Type B pancreatic cell (in vitro differentiated cells): Measurements from ENCODE around the gene RAVER1. TPM values are rescaled to one million over a fixed set of nuclear protein-coding genes. Genes with fewer than 3 reads are reported as not detected.
A peak's percentile ranks its signal among the peaks of the same experiment; 100 is the strongest.

Experiments used
- DNase-seq: peaks from one replicate; pipeline ENCODE4 v3.0.0; 2021; ENCODE audit warnings: mixed read lengths; ENCODE audit not compliant: unreplicated experiment; ENCODE audit errors: extremely low spot score
- H3K27ac Mint-ChIP-seq: 2 replicates; pipeline ENCODE4 v1.8.0; 2021; ENCODE audit warnings: mild to moderate bottlenecking, mixed read lengths
- H3K27me3 Mint-ChIP-seq: 2 replicates; pipeline ENCODE4 v1.8.0; 2021; ENCODE audit warnings: mixed read lengths
- H3K36me3 Mint-ChIP-seq: 2 replicates; pipeline ENCODE4 v1.8.0; 2021; ENCODE audit warnings: mixed read lengths
- H3K4me1 Mint-ChIP-seq: one replicate; pipeline ENCODE4 v1.8.0; 2021; ENCODE audit warnings: mixed read lengths; ENCODE audit not compliant: unreplicated experiment
- H3K4me3 Mint-ChIP-seq: 2 replicates; pipeline ENCODE4 v1.8.0; 2021; ENCODE audit warnings: mild to moderate bottlenecking, mixed read lengths
- H3K9me3 Mint-ChIP-seq: 2 replicates; pipeline ENCODE4 v1.8.0; 2021; ENCODE audit warnings: mixed read lengths
- CTCF ChIP-seq: fragments of 200-600 bp; sonication (generic); conservative IDR thresholded peaks from 2 replicates; pipeline ENCODE4 v1.5.0; 2021; ENCODE audit warnings: antibody characterized with exemption, mild to moderate bottlenecking
- total RNA-seq: library from RNA; stranded (reverse); gene quantifications from 2 replicates; pipeline ENCODE4 v1.2.1, GENCODE V29; 2021; ENCODE audit warnings: low replicate concordance

RAVER1 gene
- total RNA-seq, 1 donor from 2014 or later, result 48.4 TPM

GRCh38 chr19:10294368-10294697 lies 39.0 kb downstream of the RAVER1 start:
- H3K4me3 Mint-ChIP-seq, result no peak overlapping the region
- no peak for DNase-seq
- H3K27ac Mint-ChIP-seq, result no peak overlapping the region
- peaks cover 21% of the 10 kb centered on the region for H3K4me1 Mint-ChIP-seq
- no peak for TF ChIP-seq CTCF
- H3K9me3 Mint-ChIP-seq, result no peaks in the 10 kb centered on the region
- no peaks in the 10 kb centered on the region for H3K36me3 Mint-ChIP-seq
- H3K27me3 Mint-ChIP-seq, result peaks cover 82% of the 10 kb centered on the region

GRCh38 chr19:10293637-10294367 lies 39.5 kb downstream of the RAVER1 start:
- no peak for TF ChIP-seq CTCF
- H3K4me3 Mint-ChIP-seq, result no peak overlapping the region

GRCh38 chr19:10292789-10293636 lies 40.3 kb downstream of the RAVER1 start:
- H3K36me3 Mint-ChIP-seq, result no peaks in the 10 kb centered on the region
- H3K27ac Mint-ChIP-seq, result peak overlapping the region; percentile 66
- no peak for DNase-seq
- TF ChIP-seq CTCF, result no peak
- H3K4me3 Mint-ChIP-seq, result peak overlapping the region; percentile 87
- H3K4me1 Mint-ChIP-seq, result peaks cover 26% of the 10 kb centered on the region
- H3K27me3 Mint-ChIP-seq, result peaks cover 94% of the 10 kb centered on the region
- no peaks in the 10 kb centered on the region for H3K9me3 Mint-ChIP-seq

More at GRCh38 chr19:10293637-10294367, 39.5 kb downstream of the RAVER1 start:
- H3K9me3 Mint-ChIP-seq, result no peaks in the 10 kb centered on the region
- peak overlapping the region; percentile 66 for H3K27ac Mint-ChIP-seq
- no peaks in the 10 kb centered on the region for H3K36me3 Mint-ChIP-seq
- H3K4me1 Mint-ChIP-seq, result peaks cover 22% of the 10 kb centered on the region
- DNase-seq, result no peak
- peaks cover 86% of the 10 kb centered on the region for H3K27me3 Mint-ChIP-seq

- no peaks in the 10 kb centered on the region for H3K36me3 Mint-ChIP-seq
- peaks cover 26% of the 10 kb centered on the region for H3K4me1 Mint-ChIP-seq
- TF ChIP-seq CTCF, result no peak
- peak; percentile 89 for DNase-seq
- peak overlapping the region; percentile 43 for H3K27ac Mint-ChIP-seq
- H3K27me3 Mint-ChIP-seq, result peaks cover 96% of the 10 kb centered on the region
- H3K9me3 Mint-ChIP-seq, result no peaks in the 10 kb centered on the region
- peak overlapping the region; percentile 87 for H3K4me3 Mint-ChIP-seq
Measured at GRCh38 chr19:10292206-10292788, 41.0 kb downstream of the RAVER1 start.

- Mint-ChIP-seq H3K4me1 (peaks cover 26% of the 10 kb centered on the region), H3K27ac (peak overlapping the region; percentile 43), H3K4me3 (peak overlapping the region; percentile 87), H3K9me3 (no peaks in the 10 kb centered on the region), H3K36me3 (no peaks in the 10 kb centered on the region), H3K27me3 (peaks cover 99% of the 10 kb centered on the region)
- DNase-seq, result no peak
- no peak for TF ChIP-seq CTCF
Measured at GRCh38 chr19:10291554-10292205, 41.6 kb downstream of the RAVER1 start.
